ENCODE results near the gene MLC1.

DNA sequence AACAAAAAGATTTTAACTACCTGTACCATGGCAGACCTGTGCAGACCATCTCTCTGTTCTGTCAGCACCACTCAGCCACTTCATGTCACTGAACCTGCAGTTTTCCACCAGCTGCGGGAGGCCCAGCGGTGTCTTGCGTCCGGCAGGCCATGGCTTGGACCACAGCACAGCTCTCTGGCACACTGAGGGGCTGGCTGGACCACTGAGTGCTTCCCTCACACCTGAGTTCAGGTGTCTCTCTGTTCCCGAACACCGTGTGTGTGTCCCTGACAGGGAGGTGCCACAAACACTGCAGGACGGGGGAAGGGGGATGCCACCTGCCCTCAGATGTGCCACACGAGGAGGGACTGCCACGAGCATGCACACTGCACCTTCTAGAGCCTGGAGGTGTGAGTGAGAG, 22.3 kb upstream of the MLC1 start:
- TF ChIP-seq POLR2A (IDR thresholded peaks at IDR 0.05; ENCODE audit: low read depth, low read length) = no peak
- no peak for TF ChIP-seq TAF1 (IDR thresholded peaks at IDR 0.05; ENCODE audit: borderline replicate concordance, low read depth, low read length)

Measured in GM12892 (cell line).